GM23248 (cell line): ENCODE data around the gene LY86.

Source experiments
- EZH2 ChIP-seq: fragments of 200-600 bp; sonication (generic); IDR thresholded peaks from 2 replicates; pipeline ENCODE4 v1.6.1; 2018; ENCODE audit warnings: antibody characterized with exemption, mild to moderate bottlenecking; ENCODE audit not compliant: insufficient read depth, poor library complexity, severe bottlenecking
- EZH2phosphoT487 ChIP-seq: fragments of 200-600 bp; sonication (generic); IDR thresholded peaks from 2 replicates; pipeline ENCODE4 v1.6.1; 2018; ENCODE audit warnings: antibody characterized with exemption, moderate library complexity, mild to moderate bottlenecking, low read depth; ENCODE audit not compliant: insufficient read depth

DNA sequence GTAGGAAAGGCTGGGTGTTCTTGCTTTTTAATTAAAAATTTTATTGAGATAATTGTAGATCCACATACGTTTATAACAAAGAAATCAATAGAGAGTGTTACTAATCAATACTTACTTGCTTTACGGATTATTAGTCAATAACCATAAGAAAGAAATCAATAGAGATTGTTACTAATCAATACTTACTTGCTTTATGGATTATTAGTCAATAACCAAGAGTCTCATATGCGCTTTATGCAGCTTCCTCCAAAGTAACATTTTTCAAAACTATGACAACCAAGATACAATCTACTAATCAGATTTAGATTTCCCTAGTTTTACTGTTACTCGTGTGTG is 31.0 kb upstream of the LY86 start:
- no peak for TF ChIP-seq EZH2
- no peak for TF ChIP-seq EZH2phosphoT487
